GM12864 (cell line): ENCODE results near the gene LAGE3.

Experiments used
- DNase-seq: peaks from one replicate; pipeline ENCODE4 v3.0.0-alpha.2; 2011; ENCODE audit warnings: low read depth
- H3K4me3 ChIP-seq: 2 replicates; pipeline ENCODE4 v1.5.1; 2011; ENCODE audit warnings: mild to moderate bottlenecking, low read depth, low read length, control low read depth
- CTCF ChIP-seq: IDR thresholded peaks from 2 replicates; pipeline ENCODE4 v1.5.1; 2011; ENCODE audit warnings: low read depth, mild to moderate bottlenecking, moderate library complexity, low read length, control low read depth, inconsistent platforms; ENCODE audit errors: missing control alignments

The LAGE3 gene

GRCh38 chrX:154468217-154468616 lies 10.9 kb downstream of the LAGE3 start:
- DNase-seq = no peak
- TF ChIP-seq CTCF = no peak
- H3K4me3 ChIP-seq = no peak overlapping the region

- no peak overlapping the region for H3K4me3 ChIP-seq
- no peak for TF ChIP-seq CTCF
- DNase-seq = no peak
These were observed 11.5 kb downstream of the LAGE3 start for GRCh38 chrX:154467556-154467955.

GRCh38 chrX:154466907-154467306 lies 12.2 kb downstream of the LAGE3 start:
- TF ChIP-seq CTCF = no peak
- H3K4me3 ChIP-seq = no peak overlapping the region
- no peak for DNase-seq

GRCh38 chrX:154466036-154466435 lies 13.0 kb downstream of the LAGE3 start:
- H3K4me3 ChIP-seq = no peak overlapping the region
- no peak for DNase-seq
- TF ChIP-seq CTCF = no peak

- no peak overlapping the region for H3K4me3 ChIP-seq
- no peak for DNase-seq
- no peak for TF ChIP-seq CTCF
These were observed 13.5 kb downstream of the LAGE3 start for GRCh38 chrX:154465601-154466000.

GRCh38 chrX:154464806-154465365 lies 14.2 kb downstream of the LAGE3 start:
- no peak overlapping the region for H3K4me3 ChIP-seq
- TF ChIP-seq CTCF = no peak
- no peak for DNase-seq

GRCh38 chrX:154463611-154464220 lies 15.4 kb downstream of the LAGE3 start:
- DNase-seq = no peak
- no peak overlapping the region for H3K4me3 ChIP-seq
- TF ChIP-seq CTCF = no peak
